ENCODE measurements around the gene TPK1. TPM values are rescaled to one million over a fixed set of nuclear protein-coding genes. Genes with fewer than 3 reads are reported as not detected.

Gene TPK1
- total and polyA plus RNA-seq, 2 of the 13 experiments (the other 11 are each of a cell fraction or from before 2014, with no cell fraction given) = 1.0 to 1.2 TPM

DNA sequence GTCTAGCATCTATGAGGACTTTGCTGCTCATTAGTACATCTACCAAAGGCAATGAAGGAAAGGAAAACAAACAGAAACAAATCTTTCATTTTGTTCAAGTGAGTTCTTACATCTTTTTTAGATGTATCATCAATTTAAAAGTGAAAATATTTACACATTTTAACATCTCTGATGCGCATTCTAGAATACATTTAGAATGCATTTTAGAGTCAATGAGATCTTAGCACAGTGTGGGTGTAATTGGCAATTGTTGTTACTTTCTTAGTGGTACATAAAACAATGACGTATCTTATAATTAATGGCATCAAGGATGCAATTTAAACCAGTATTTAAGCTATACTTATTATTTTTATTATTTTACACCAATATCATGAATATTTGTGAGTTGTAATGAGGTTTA lies 51.4 kb downstream of the TPK1 start (continued):
- TF ChIP-seq BORCS8-MEF2B (CRISPR knock-in tag; IDR thresholded peaks at IDR 0.05) (no peak), NFYB (CRISPR knock-in tag; IDR thresholded peaks at IDR 0.05) (no peak), FOXJ3 (CRISPR knock-in tag; IDR thresholded peaks at IDR 0.05; ENCODE audit: borderline replicate concordance) (no peak), NR2C2 (CRISPR knock-in tag; IDR thresholded peaks at IDR 0.05; ENCODE audit: borderline replicate concordance) (no peak), HDAC6 (IDR thresholded peaks at IDR 0.05; ENCODE audit: low read depth, low read length) (no peak), HOXA5 (CRISPR knock-in tag; IDR thresholded peaks at IDR 0.05) (no peak), ZNF788 (CRISPR knock-in tag; IDR thresholded peaks at IDR 0.05; ENCODE audit: borderline replicate concordance) (no peak), RBM22 (optimal IDR thresholded peaks at IDR 0.05; ENCODE audit: low read length) (no peak), RFXAP (CRISPR knock-in tag; IDR thresholded peaks at IDR 0.05; ENCODE audit: borderline replicate concordance) (no peak), HOXA3 (CRISPR knock-in tag; IDR thresholded peaks at IDR 0.05) (no peak)
- TF ChIP-seq, protein P1, sequence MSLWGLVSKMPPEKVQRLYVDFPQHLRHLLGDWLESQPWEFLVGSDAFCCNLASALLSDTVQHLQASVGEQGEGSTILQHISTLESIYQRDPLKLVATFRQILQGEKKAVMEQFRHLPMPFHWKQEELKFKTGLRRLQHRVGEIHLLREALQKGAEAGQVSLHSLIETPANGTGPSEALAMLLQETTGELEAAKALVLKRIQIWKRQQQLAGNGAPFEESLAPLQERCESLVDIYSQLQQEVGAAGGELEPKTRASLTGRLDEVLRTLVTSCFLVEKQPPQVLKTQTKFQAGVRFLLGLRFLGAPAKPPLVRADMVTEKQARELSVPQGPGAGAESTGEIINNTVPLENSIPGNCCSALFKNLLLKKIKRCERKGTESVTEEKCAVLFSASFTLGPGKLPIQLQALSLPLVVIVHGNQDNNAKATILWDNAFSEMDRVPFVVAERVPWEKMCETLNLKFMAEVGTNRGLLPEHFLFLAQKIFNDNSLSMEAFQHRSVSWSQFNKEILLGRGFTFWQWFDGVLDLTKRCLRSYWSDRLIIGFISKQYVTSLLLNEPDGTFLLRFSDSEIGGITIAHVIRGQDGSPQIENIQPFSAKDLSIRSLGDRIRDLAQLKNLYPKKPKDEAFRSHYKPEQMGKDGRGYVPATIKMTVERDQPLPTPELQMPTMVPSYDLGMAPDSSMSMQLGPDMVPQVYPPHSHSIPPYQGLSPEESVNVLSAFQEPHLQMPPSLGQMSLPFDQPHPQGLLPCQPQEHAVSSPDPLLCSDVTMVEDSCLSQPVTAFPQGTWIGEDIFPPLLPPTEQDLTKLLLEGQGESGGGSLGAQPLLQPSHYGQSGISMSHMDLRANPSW (CRISPR knock-in tag; IDR thresholded peaks at IDR 0.05; ENCODE audit: borderline replicate concordance) = no peak
- TF ChIP-seq, protein P2, sequence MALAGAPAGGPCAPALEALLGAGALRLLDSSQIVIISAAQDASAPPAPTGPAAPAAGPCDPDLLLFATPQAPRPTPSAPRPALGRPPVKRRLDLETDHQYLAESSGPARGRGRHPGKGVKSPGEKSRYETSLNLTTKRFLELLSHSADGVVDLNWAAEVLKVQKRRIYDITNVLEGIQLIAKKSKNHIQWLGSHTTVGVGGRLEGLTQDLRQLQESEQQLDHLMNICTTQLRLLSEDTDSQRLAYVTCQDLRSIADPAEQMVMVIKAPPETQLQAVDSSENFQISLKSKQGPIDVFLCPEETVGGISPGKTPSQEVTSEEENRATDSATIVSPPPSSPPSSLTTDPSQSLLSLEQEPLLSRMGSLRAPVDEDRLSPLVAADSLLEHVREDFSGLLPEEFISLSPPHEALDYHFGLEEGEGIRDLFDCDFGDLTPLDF (CRISPR knock-in tag; IDR thresholded peaks at IDR 0.05) = no peak
- TF ChIP-seq, protein P3, sequence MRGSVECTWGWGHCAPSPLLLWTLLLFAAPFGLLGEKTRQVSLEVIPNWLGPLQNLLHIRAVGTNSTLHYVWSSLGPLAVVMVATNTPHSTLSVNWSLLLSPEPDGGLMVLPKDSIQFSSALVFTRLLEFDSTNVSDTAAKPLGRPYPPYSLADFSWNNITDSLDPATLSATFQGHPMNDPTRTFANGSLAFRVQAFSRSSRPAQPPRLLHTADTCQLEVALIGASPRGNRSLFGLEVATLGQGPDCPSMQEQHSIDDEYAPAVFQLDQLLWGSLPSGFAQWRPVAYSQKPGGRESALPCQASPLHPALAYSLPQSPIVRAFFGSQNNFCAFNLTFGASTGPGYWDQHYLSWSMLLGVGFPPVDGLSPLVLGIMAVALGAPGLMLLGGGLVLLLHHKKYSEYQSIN (CRISPR knock-in tag; IDR thresholded peaks at IDR 0.05; ENCODE audit: borderline replicate concordance) = no peak

Measured in HepG2 (cell line).